H1 (cell line): ENCODE data around the gene RAB26. TPM values are rescaled to one million over a fixed set of nuclear protein-coding genes. Genes with fewer than 3 reads are reported as not detected.

Experiments used
- CTCF ChIA-PET: fragments of 300-600 bp; sonication (Branson Sonifier 250); formaldehyde crosslinking; loops from one replicate; lab custom pipeline; 2021; ENCODE audit not compliant: partially characterized antibody; lab: Charles Lee
- POLR2A ChIA-PET: fragments of 300-600 bp; sonication (Branson Sonifier 250); formaldehyde crosslinking; loops from one replicate; lab custom pipeline; 2021; ENCODE audit warnings: inconsistent platforms; ENCODE audit not compliant: partially characterized antibody; lab: Charles Lee
- DNase-seq, 2 experiments: peaks; one replicate each; pipeline versions ENCODE4 v3.0.0 to v3.0.0-alpha.2; 2010 to 2022; ENCODE audit warnings: low spot score in 2 of 2, low read depth in 1 of 2, mixed read lengths in 1 of 2
- FAIRE-seq: peaks from 2 replicates; lab custom pipeline; 2011; peaks lifted over from hg19 to GRCh38; lab: Jason Lieb, UNC
- H2AFZ ChIP-seq: 2 replicates; pipeline ENCODE4 v1.8.1; 2012; ENCODE audit warnings: low read length, inconsistent platforms
- H2AK5ac ChIP-seq: 2 replicates; pipeline ENCODE4 v1.6.1; 2013; ENCODE audit warnings: low read depth, low read length
- H2BK120ac ChIP-seq: replicated peaks from 2 replicates; pipeline ENCODE3; 2013; ENCODE audit warnings: low read depth, low read length, inconsistent platforms
- H2BK12ac ChIP-seq: 2 replicates; pipeline ENCODE4 v1.6.1; 2013; ENCODE audit warnings: low read depth, low read length
- H2BK15ac ChIP-seq: 2 replicates; pipeline ENCODE4 v1.6.1; 2013; ENCODE audit warnings: low read length
- H2BK20ac ChIP-seq: 2 replicates; pipeline ENCODE4 v1.6.1; 2013; ENCODE audit warnings: low read length
- H2BK5ac ChIP-seq: 2 replicates; pipeline ENCODE4 v1.6.1; 2013; ENCODE audit warnings: low read depth, low read length
- H3K14ac ChIP-seq: 2 replicates; pipeline ENCODE4 v1.6.1; 2013; ENCODE audit warnings: inconsistent platforms; ENCODE audit not compliant: insufficient read length
- H3K18ac ChIP-seq: 2 replicates; pipeline ENCODE4 v1.6.1; 2013; ENCODE audit warnings: low read length; ENCODE audit errors: extremely low read depth
- H3K23ac ChIP-seq: 2 replicates; pipeline ENCODE4 v1.6.1; 2013; ENCODE audit warnings: inconsistent platforms; ENCODE audit not compliant: insufficient read length
- H3K23me2 ChIP-seq: 2 replicates; pipeline ENCODE4 v1.6.1; 2013; ENCODE audit warnings: low read depth, low read length
- H3K27ac ChIP-seq: 2 replicates; pipeline ENCODE4 v1.6.1; 2011; ENCODE audit warnings: low read depth, low read length, inconsistent platforms
- H3K27me3 ChIP-seq, 4 experiments: replicated peaks in 1 of 4; 1 replicate in 1 of 4; 2 replicates in 3 of 4; pipeline versions ENCODE4 v1.6.1 to v1.8.1; 2011 to 2013; ENCODE audit warnings: low read length in 3 of 4, mild to moderate bottlenecking in 3 of 4, inconsistent platforms in 2 of 4, mixed read lengths in 2 of 4, moderate library complexity in 1 of 4; ENCODE audit not compliant: control insufficient read depth in 3 of 4, insufficient read depth in 3 of 4; ENCODE audit errors: extremely low read depth in 1 of 4
- H3K36me3 ChIP-seq, 4 experiments: 2 replicates each; pipeline versions ENCODE4 v1.6.1 to v1.8.1; 2011 to 2013; ENCODE audit warnings: mild to moderate bottlenecking in 4 of 4, low read length in 3 of 4, moderate library complexity in 2 of 4, control low read depth in 1 of 4, inconsistent platforms in 1 of 4; ENCODE audit not compliant: insufficient read depth in 4 of 4, control insufficient read depth in 2 of 4
- H3K4ac ChIP-seq: replicated peaks from 2 replicates; pipeline ENCODE3; 2013; ENCODE audit warnings: low read length, low read depth, mixed read lengths, inconsistent platforms; ENCODE audit not compliant: insufficient read length
- H3K4me1 ChIP-seq, 4 experiments: replicated peaks in 1 of 4; 1 replicate in 1 of 4; 2 replicates in 3 of 4; pipeline versions ENCODE4 v1.6.1 to v1.8.1; 2011 to 2013; ENCODE audit warnings: low read length in 3 of 4, inconsistent platforms in 2 of 4, mixed read lengths in 1 of 4; ENCODE audit not compliant: insufficient read depth in 4 of 4, control insufficient read depth in 3 of 4
- H3K4me2 ChIP-seq, 2 experiments: 2 replicates each; pipeline versions ENCODE4 v1.6.1 to v1.8.1; 2011 to 2013; ENCODE audit warnings: low read depth in 2 of 2, low read length in 2 of 2, control low read depth in 1 of 2, inconsistent platforms in 1 of 2, mild to moderate bottlenecking in 1 of 2; ENCODE audit not compliant: insufficient read depth in 1 of 2
- H3K4me3 ChIP-seq, 4 experiments: fragments of 200-600, 300-600 bp in 1 of 4; sonication (generic), shearing (Covaris generic), sonication (Bioruptor Twin) in 1 of 4; 2 replicates each; pipeline versions ENCODE4 v1.5.1 to v1.8.1; 2011 to 2016; ENCODE audit warnings: low read length in 4 of 4, low read depth in 3 of 4, control low read depth in 2 of 4, inconsistent platforms in 2 of 4, mild to moderate bottlenecking in 2 of 4, mixed read lengths in 1 of 4, moderate library complexity in 1 of 4; ENCODE audit not compliant: insufficient read depth in 2 of 4; ENCODE audit errors: extremely low read depth in 1 of 4
- H3K56ac ChIP-seq: replicated peaks from 2 replicates; pipeline ENCODE3; 2013; ENCODE audit warnings: low read depth, mild to moderate bottlenecking, mixed read lengths, low read length, inconsistent platforms; ENCODE audit not compliant: insufficient read length
- H3K79me1 ChIP-seq: 2 replicates; pipeline ENCODE4 v1.6.1; 2013; ENCODE audit warnings: low read depth, low read length, control low read depth
- H3K79me2 ChIP-seq, 2 experiments: 2 replicates each; pipeline versions ENCODE4 v1.6.1 to v1.8.1; 2012 to 2013; ENCODE audit warnings: low read length in 2 of 2, mild to moderate bottlenecking in 2 of 2, inconsistent platforms in 1 of 2; ENCODE audit not compliant: insufficient read depth in 2 of 2, control insufficient read depth in 1 of 2
- H3K9ac ChIP-seq, 4 experiments: replicated peaks in 1 of 4; 1 replicate in 1 of 4; 2 replicates in 3 of 4; pipeline versions ENCODE4 v1.6.1 to v1.8.1; 2011 to 2013; ENCODE audit warnings: low read depth in 3 of 4, low read length in 3 of 4, control low read depth in 2 of 4, mild to moderate bottlenecking in 2 of 4, moderate library complexity in 2 of 4, inconsistent platforms in 1 of 4; ENCODE audit errors: extremely low read depth in 1 of 4
- H3K9me3 ChIP-seq, 2 experiments: 2 replicates each; pipeline versions ENCODE4 v1.6.1 to v1.8.1; 2012 to 2013; ENCODE audit warnings: mild to moderate bottlenecking in 2 of 2, moderate library complexity in 2 of 2, control low read depth in 1 of 2, inconsistent platforms in 1 of 2, low read depth in 1 of 2, low read length in 1 of 2, mixed read lengths in 1 of 2; ENCODE audit not compliant: insufficient read depth in 2 of 2
- H4K20me1 ChIP-seq, 2 experiments: replicated peaks in 1 of 2; 2 replicates each; pipeline versions ENCODE3 to v1.8.1; 2011 to 2013; ENCODE audit warnings: inconsistent platforms in 2 of 2, low read length in 2 of 2, mild to moderate bottlenecking in 1 of 2; ENCODE audit not compliant: insufficient read depth in 2 of 2, control insufficient read depth in 1 of 2
- H4K5ac ChIP-seq: 2 replicates; pipeline ENCODE4 v1.6.1; 2013; ENCODE audit warnings: low read length, low read depth, mixed read lengths, inconsistent platforms; ENCODE audit not compliant: insufficient read length
- H4K8ac ChIP-seq: 2 replicates; pipeline ENCODE4 v1.8.0; 2013; ENCODE audit warnings: mild to moderate bottlenecking, moderate library complexity, low read length, inconsistent platforms; ENCODE audit not compliant: insufficient read depth; ENCODE audit errors: extremely low read depth
- H4K91ac ChIP-seq: replicated peaks from 2 replicates; pipeline ENCODE3; 2013; ENCODE audit warnings: low read length, mixed read lengths, inconsistent platforms; ENCODE audit not compliant: insufficient read length
- BRCA1 ChIP-seq: IDR thresholded peaks from 2 replicates; pipeline ENCODE4 v1.6.1; 2012; ENCODE audit warnings: low read depth, low read length, improper control_type of control experiment
- TBP ChIP-seq: IDR thresholded peaks from 2 replicates; pipeline ENCODE4 v1.6.1; 2011; ENCODE audit warnings: low read depth, low read length, improper control_type of control experiment
- WGBS, 2 experiments: shearing (Covaris generic) in 1 of 2; methylation state at CpG; one replicate each; pipeline versions ENCODE4 v1.1.6 to v1.1.7; 2013 to 2015; ENCODE audit warnings: low lambda C conversion rate in 2 of 2, mixed read lengths in 2 of 2, inconsistent platforms in 1 of 2, low coverage in 1 of 2, missing lambda C conversion rate in 1 of 2; ENCODE audit not compliant: insufficient replicate concordance in 2 of 2, insufficient coverage in 1 of 2, insufficient read length in 1 of 2; ENCODE audit errors: extremely low coverage in 1 of 2, missing lambda C conversion rate in 1 of 2; 5-methylcytosine and 5-hydroxymethylcytosine counted together
- polyA plus RNA-seq, 7 experiments: library from polyadenylated mRNA; depleted of rRNA in 3 of 7; stranded (reverse) in 5 of 7; unstranded in 2 of 7; fragments of >200 nt in 5 of 7; fragments of 200-250 nt in 2 of 7; gene quantifications; 1 replicate in 5 of 7; 2 replicates in 1 of 7; 4 replicates in 1 of 7; pipeline versions ENCODE4 v1.2.1 to v1.2.3, GENCODE V29; 2011 to 2013; ENCODE audit warnings: missing spikeins in 2 of 7, mixed read lengths in 2 of 7
- total RNA-seq: library from RNA; stranded (reverse); fragmentation: NEBNext Ultra II Directional; extraction: Animal tissue kit (Norgen Biotek cat#: 25700); gene quantifications from 2 replicates; pipeline ENCODE4 v1.2.1, GENCODE V29; 2021
- TF ChIP-seq, protein P1 (sequence below): IDR thresholded peaks from 2 replicates; pipeline ENCODE4 v1.6.1; 2011; ENCODE audit warnings: low read depth, mild to moderate bottlenecking, low read length; ENCODE audit not compliant: insufficient read depth

RAB26 gene
- total and polyA plus RNA-seq, 2 of the 8 experiments (the other 6 are each of a cell fraction or from before 2014, with no cell fraction given) = 4.3 to 5.4 TPM

DNA sequence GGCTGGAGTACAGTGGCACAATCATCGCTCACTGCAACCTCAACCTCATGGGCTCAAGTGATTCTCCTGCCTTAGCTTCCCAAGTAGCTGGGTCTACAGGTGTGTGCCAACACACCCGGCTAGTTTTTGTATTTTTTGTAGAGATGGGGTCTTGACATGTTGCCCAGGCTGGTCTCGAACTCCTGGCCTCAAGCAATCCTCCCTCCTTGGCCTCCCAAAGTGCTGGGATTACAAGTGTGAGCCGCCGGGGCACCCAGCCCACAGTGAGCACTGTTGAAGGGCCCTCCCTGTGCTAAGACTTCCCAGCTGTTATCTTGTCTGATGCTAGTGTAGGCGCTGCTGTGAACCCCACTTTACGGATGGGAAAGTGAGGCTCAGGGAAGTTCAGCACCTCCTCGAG lies 40.0 kb downstream of the RAB26 start:
- Histone ChIP-seq H2BK12ac (no peak overlapping the region), H3K4me2 (no peak overlapping the region), H3K79me1 (no peaks in the 10 kb centered on the region), H2BK15ac (no peak overlapping the region), H2BK5ac (no peak overlapping the region), H3K4me1 (no peaks in the 10 kb centered on the region; a peak in 1 of 7 replicates), H3K4ac (no peak overlapping the region), H3K9ac (no peak overlapping the region), H4K91ac (no peak overlapping the region), H3K9me3 (no peaks in the 10 kb centered on the region), H3K36me3 (peaks cover 0 to 4% (median 0%) of the 10 kb centered on the region in 4 experiments; a peak in 1 of 8 replicates), H2AFZ (no peak overlapping the region), H3K27ac (no peak overlapping the region), H4K20me1 (peaks cover 0 to 6% of the 10 kb centered on the region in 2 experiments), H3K56ac (no peak overlapping the region), H3K18ac (no peak overlapping the region), H3K23ac (no peak overlapping the region), H3K23me2 (no peaks in the 10 kb centered on the region), H3K27me3 (no peaks in the 10 kb centered on the region), H2BK20ac (no peak overlapping the region), H4K5ac (no peak overlapping the region), H3K79me2 (no peaks in the 10 kb centered on the region), H3K14ac (no peak overlapping the region), H2BK120ac (no peak overlapping the region), H3K4me3 (no peak overlapping the region), H4K8ac (no peak overlapping the region), H2AK5ac (no peak overlapping the region)
- CTCF ChIA-PET = interaction anchor here (1.9 kb wide), 1 partner anchor 50 kb away, joined by 4 read pairs; no protein-coding TSS in a partner anchor
- DNase-seq (no peak), FAIRE-seq (no peak)
- WGBS, 2 experiments = 96% methylated on average over 8 of the region's 8 CpGs; no CpG with 5 or more reads in 1 of the 2 experiments
- TF ChIP-seq, protein P1, sequence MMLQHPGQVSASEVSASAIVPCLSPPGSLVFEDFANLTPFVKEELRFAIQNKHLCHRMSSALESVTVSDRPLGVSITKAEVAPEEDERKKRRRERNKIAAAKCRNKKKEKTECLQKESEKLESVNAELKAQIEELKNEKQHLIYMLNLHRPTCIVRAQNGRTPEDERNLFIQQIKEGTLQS = no peak
- TF ChIP-seq TBP (no peak), BRCA1 (no peak)
- POLR2A ChIA-PET = interaction anchor here (0.6 to 2.2 kb wide), 7 partner anchors 8 to 281 kb away, joined by 3 to 6 read pairs (median 4); partner anchors contain the start of gene ECI1
